Measurements from ENCODE around the gene PCBP2. TPM values are rescaled to one million over a fixed set of nuclear protein-coding genes. Genes with fewer than 3 reads are reported as not detected.

The PCBP2 gene
- total and polyA plus RNA-seq, 2 experiments from 2014 or later, result 114 to 326 TPM

GRCh38 chr12:53474077-53474476 is 22.2 kb downstream of the PCBP2 start:
- Histone ChIP-seq H3K36me3 (peaks cover 93% of the 10 kb centered on the region), H3K27me3 (no peaks in the 10 kb centered on the region), H3K4me1 (ENCODE audit: low read depth) (no peaks in the 10 kb centered on the region), H3K4me3 (no peak overlapping the region), H3K27ac (peak overlapping the region; percentile 66), H3K9me3 (ENCODE audit: low read depth) (no peaks in the 10 kb centered on the region)
- TF ChIP-seq CTCF (IDR thresholded peaks at IDR 0.05; ENCODE audit: low read depth, low read length), result no peak
- no peak for DNase-seq (ENCODE audit: low read depth in 1 of 2, low spot score in 1 of 2)

- TF ChIP-seq CTCF (IDR thresholded peaks at IDR 0.05; ENCODE audit: low read depth, low read length), result no peak
- Histone ChIP-seq H3K4me3 (no peak overlapping the region), H3K27ac (peak overlapping the region; percentile 66), H3K4me1 (ENCODE audit: low read depth) (no peaks in the 10 kb centered on the region), H3K27me3 (no peaks in the 10 kb centered on the region), H3K9me3 (ENCODE audit: low read depth) (no peaks in the 10 kb centered on the region), H3K36me3 (peaks cover 92% of the 10 kb centered on the region)
- no peak for DNase-seq (ENCODE audit: low read depth in 1 of 2, low spot score in 1 of 2)
These were observed 22.9 kb downstream of the PCBP2 start for GRCh38 chr12:53474819-53475218.

- Histone ChIP-seq H3K4me3 (no peak overlapping the region), H3K27ac (peak overlapping the region; percentile 63), H3K4me1 (ENCODE audit: low read depth) (no peaks in the 10 kb centered on the region), H3K36me3 (peaks cover 89% of the 10 kb centered on the region), H3K9me3 (ENCODE audit: low read depth) (no peaks in the 10 kb centered on the region), H3K27me3 (no peaks in the 10 kb centered on the region)
- peak; percentile 41 for TF ChIP-seq CTCF (IDR thresholded peaks at IDR 0.05; ENCODE audit: low read depth, low read length)
- DNase-seq (ENCODE audit: low read depth in 1 of 2, low spot score in 1 of 2), result peak; percentile 48 to 49
These were observed 24.9 kb downstream of the PCBP2 start for GRCh38 chr12:53476769-53477209.

GRCh38 chr12:53478865-53479264 is 27.0 kb downstream of the PCBP2 start:
- Histone ChIP-seq H3K9me3 (ENCODE audit: low read depth) (no peaks in the 10 kb centered on the region), H3K4me3 (no peak overlapping the region), H3K27me3 (no peaks in the 10 kb centered on the region), H3K4me1 (ENCODE audit: low read depth) (no peaks in the 10 kb centered on the region), H3K36me3 (peaks cover 75% of the 10 kb centered on the region), H3K27ac (peak overlapping the region; percentile 71)
- no peak for TF ChIP-seq CTCF (IDR thresholded peaks at IDR 0.05; ENCODE audit: low read depth, low read length)
- DNase-seq (ENCODE audit: low read depth in 1 of 2, low spot score in 1 of 2), result no peak

- no peaks in the 10 kb centered on the region for H3K9me3 ChIP-seq (ENCODE audit: low read depth)
- no peaks in the 10 kb centered on the region for H3K4me1 ChIP-seq (ENCODE audit: low read depth)
- no peak for DNase-seq (ENCODE audit: low read depth in 1 of 2, low spot score in 1 of 2)
- no peak overlapping the region for H3K4me3 ChIP-seq
- TF ChIP-seq CTCF (IDR thresholded peaks at IDR 0.05; ENCODE audit: low read depth, low read length), result no peak
- H3K27me3 ChIP-seq, result no peaks in the 10 kb centered on the region
- peaks cover 70% of the 10 kb centered on the region for H3K36me3 ChIP-seq
- H3K27ac ChIP-seq, result peak overlapping the region; percentile 71
These were observed 27.4 kb downstream of the PCBP2 start for GRCh38 chr12:53479331-53479730.

Data from cardiac muscle cell (in vitro differentiated cells and primary cell).